Measurements from ENCODE around the gene GRID2.

GRID2 gene

DNA sequence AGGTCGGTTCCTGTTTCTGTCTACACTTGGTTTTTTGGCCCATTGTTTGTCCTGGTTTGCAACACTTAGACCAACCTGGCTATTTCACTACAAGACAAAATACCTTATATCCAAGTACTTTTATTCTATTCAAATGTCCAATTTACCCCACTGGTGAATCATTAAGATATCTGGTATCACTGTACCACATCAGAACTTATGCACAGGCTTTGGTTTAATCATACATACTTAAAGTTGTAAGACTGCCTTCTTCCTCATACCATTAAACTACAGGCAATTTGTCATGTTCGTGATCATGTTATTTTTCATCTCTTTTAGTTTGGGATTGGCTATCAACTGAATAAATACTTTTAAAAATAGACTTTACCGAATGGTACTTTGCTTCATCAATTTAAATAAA, 1471.8 kb downstream of the GRID2 start:
- DNase-seq = no peak

DNA sequence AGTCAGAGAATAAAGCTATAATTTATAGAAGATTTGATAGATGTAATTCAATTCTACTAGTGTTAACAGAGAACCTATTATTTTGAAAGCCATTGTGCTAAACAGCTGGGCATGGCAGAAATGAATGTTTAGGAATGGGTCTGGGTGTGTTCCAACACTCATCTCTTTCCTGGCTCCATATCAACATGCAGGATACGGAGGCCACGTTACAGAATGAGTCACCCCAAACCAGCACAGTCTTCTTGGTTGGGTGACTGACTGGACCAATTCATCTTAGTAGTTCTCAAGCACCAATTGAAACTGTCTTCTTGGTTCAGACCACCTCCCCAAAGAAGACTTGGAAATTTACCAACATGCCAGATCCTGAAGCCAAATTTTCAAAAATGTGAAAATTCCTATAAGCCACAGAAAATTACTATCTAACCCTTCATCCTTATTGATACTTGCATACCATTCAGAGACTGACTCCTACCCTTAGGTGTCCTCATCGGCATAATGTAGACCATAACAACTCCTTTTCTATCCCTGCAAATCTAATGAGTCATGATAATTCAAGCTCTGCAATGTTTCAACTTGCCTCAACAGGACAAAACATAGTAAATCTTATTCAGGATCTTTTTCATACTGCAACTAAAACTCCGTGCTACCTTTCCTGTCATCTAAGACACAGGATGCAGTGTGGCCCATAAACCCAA, 1472.8 kb downstream of the GRID2 start:
- DNase-seq = no peak

DNA sequence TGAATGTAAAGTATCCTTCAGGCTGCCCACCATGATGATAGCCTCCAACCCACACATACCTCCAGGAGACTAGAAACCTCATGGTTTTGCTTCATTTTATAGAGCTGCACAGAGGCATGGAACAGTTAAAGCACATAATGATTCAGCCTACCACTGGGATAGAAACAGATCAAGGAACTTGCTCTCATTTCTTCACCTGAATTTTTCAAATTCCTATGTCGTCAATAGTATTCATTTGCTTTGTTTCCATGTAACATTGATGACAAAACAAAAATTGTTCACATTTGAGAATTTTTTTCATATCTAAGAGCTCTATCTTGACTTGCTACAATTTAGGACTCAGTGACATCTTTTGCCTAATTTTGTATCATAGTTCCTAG, 1473.3 kb downstream of the GRID2 start:
- no peak for DNase-seq

DNA sequence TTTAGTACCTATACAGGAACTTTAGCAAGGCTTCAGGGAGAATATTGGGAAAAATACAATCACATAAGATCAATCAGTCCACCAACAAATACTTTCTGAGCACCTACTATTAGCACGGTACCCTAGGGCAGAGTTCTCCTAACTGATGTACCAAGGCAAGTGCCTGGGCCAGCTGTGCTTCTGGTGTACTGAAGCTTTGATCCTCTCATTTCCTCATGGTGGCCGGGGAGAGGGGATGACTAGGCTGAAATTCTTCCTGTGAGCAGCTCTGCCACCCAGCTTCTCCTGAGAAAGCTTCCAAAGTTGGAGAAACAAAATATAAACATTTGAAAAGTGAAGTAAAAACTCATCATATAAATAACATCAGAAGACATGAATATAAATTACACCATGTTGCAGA, 1475.5 kb downstream of the GRID2 start:
- DNase-seq = no peak

DNA sequence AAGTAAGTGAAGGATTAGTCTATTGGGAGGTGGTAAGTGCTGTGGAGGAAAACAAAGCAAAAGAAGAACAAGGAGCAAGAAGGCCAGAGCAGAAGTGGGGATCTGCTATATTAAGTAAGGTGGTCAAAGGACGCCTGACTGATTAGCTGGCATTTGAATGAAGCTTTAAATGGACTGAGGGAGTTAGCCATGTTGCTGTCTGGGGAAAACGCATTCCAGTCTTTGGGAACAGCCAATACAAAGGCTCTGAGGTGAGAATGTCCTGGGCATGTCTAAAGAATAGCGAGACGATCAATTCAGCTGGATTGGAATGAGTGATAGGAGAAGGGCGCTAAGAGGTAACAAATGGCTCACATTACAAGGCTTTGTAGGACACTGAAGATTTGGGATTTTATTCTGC, 1476.3 kb downstream of the GRID2 start:
- DNase-seq = no peak

DNA sequence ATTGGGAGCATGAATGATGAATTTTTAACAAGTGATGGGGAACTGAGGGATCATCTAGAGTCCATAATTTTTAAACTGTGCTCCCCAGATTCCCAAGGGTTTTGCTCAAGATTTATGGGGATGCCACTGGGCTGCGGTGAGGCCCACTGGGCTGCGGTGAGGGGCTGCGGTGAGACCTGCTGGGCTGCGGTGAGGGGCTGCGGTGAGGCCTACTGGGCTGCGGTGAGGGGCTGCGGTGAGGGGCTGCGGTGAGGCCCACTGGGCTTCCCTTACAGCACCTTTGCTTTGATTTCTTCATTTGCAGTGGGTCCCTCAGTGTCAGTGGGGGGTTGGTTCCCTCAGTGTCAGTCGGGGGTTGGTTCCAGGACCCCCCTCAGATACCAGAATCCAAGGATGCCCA, 1477.4 kb downstream of the GRID2 start:
- DNase-seq = no peak

DNA sequence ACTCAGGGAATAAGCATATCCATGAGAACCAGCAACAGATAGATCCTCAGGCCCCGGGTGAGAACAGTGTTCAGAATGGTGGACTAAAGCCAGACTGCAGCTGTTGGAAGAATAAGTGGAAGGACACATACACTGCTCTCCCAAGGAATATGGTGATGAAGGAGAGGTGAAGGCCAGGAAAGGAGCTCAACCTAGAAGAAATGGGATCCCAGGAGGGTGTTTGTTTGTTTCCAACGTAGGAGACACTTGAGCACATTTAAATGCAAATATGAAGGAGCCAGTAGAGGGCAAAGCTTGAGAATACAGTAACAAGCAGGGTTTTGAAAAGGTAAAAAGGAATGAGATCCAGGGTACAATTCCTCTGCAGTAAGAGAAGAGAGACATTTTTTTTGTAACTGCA, 1482.4 kb downstream of the GRID2 start:
- DNase-seq = no peak

DNA sequence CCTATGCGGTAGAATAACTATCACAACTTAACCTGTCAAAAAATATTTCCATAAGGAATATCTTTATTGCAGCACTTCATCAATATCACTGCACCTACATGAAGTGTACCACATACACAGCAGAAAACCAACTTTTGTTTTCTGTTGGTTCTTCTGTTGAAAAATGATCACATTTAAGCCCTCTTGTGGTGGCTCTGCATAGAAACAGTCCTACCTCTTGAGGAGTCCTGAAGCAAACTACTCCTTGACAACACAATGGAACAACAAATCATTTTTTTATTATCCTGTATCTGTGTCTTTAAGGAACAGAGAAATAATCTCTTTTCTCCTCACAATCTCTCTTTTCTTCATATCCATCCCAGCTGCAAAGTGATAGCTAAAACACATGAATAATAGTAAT, 1484.9 kb downstream of the GRID2 start:
- no peak for DNase-seq

DNA sequence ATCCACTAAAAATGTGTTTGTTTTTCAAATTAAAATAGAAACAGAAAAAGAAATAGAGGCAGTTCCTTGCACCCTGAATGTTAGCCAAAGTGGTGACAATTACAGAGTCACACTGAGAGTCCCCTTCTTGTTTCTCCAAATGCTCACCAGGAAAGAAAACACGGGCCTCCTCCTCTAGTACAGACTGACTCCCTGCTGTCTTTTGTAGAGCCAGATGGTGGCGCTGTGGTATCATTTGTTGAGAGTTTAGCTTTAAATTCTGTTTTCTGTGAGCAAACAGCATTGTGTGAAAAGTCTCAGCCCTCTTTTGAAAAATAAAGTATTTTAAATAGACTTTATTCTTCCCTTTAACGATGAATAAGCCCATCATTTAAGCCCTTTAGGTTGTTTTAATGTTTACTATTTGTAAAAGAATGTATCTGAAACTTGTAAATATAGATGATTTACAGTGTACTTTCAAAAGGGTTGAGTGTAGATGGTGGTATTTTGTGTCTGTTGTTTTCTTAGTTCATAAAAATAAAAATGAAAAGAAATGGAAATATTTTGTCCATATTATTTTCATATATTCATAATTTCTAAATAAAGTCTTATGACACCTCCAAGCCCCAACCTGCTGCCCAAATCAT, 1487.9 kb downstream of the GRID2 start:
- peak; percentile 35 for DNase-seq

DNA sequence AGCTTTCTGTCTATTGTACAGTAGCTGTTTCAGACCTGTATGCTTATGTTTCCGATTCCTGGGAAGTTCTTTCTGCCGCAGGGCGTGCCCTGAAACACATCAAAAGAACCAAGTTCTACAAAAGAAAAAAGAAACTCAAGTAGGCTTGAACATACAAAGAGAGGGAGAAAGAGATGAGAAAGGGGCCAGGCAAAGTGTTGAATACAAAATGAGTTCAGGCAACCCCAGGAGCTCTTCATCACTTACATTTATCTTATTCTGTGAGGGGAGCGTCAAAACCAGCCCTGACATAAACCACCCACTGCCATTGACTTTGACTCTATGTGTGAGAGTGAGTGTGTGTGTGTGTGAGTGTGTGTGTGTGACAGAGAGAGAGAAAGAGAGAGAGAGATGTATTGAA, 1498.3 kb downstream of the GRID2 start:
- DNase-seq = no peak

DNA sequence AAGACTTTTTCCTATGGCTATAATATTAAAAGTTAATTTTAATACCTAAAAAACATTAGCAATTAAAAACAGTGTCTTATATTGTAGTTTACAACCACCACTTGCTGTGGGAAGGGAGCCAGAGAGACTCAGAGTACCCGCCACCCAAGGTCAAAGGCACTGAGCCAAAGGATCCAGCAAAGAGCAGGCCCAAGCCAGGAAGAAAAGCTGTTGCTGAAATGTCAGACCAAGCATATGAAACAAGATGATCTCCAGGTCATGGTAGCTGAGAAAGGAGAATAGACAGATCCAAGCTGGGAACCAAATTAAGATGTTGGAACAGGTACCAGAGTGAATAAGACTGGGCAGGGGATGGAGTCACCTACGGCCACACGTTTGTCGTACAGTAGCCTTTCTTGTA, 1506.0 kb downstream of the GRID2 start:
- no peak for DNase-seq

DNA sequence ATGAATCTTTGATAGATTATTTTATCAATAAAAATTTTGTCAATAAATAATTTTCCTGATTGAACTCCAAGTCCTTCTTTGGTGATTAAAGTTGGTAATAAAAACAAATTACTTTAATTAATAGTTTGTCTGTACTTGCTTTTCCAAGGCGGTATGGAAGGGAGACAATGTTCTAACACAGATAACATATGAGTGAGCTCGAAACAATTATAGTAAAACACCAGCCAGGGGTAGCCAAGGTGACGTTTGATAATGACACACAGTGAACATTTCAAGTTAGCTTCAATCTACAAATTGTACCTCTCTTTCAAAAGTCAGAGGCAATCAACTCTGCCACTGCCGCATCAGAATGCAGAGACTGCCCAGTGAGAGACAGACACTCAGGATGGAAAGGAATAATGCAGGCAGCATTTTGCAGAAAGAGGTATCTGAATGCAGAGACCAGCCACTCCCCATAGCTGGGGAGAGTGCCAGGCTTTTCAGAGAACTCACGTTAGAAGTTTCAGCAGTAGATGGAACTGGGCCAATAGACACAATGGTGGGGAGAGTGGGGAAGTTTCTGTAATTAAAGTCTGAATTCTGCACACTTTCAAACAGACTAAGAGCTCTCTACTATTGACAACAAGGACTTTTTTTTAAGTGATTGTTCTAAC, 1506.7 kb downstream of the GRID2 start:
- DNase-seq = no peak

DNA sequence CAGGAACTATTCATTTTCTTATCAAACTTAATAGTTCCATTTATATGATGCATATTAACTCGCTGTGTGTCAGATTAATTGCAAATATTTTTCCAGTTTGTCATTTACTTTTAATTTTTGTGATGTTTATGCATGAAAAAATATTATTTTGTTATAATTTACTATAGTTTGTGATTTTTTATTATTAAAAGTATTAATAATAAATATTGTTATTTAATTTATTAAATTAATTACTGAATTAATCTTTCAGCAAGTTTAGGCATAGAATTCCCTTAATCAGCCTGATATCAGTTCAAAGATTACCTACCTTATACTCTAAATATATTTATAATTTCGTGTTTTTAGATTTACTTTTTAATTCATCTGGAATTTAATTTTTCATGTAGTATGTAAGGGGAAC, 1509.3 kb downstream of the GRID2 start:
- DNase-seq = no peak

DNA sequence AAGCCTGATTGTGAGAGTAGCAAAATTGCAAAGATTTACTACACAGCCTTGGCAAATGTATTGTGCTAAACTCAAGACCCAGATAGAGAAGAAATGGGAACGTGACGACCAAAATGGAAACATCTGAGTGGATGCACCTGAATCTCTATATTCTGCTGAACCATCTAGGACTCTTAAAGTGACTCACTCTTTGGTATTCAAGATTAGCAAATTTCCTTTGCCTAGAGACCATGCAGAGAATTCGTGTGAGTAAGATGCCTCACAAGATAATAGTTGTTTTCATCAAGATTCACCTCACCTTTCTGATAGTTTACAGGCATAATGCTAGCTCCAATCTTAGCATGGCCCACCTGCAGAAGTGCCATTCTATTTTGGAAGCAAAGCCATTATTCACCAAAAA, 1510.4 kb downstream of the GRID2 start:
- DNase-seq = no peak

DNA sequence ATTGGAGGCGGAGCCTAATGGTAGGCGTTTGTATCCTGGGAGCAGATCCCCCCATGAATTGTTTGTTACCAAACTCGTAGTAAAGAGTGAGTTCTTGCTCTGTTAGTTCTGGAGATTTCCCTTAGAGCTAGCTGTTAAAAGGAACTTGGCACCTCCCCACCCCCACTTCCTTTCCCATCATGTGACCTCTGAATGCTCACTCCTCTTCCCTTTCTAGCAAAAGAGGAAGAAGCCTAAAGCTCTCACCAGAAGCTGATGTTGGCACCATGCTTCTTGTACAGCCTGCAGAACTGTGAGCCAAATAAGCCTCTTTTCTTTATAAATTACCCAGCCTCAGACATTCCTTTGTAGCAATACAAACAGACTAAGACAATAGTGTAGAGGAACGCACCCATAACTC, 1511.0 kb downstream of the GRID2 start:
- DNase-seq = no peak
